ENCODE measurements around the gene CD48. TPM values are rescaled to one million over a fixed set of nuclear protein-coding genes. Genes with fewer than 3 reads are reported as not detected.

The CD48 gene
- total RNA-seq, 1 donor from 2014 or later, result 26.3 TPM

DNA sequence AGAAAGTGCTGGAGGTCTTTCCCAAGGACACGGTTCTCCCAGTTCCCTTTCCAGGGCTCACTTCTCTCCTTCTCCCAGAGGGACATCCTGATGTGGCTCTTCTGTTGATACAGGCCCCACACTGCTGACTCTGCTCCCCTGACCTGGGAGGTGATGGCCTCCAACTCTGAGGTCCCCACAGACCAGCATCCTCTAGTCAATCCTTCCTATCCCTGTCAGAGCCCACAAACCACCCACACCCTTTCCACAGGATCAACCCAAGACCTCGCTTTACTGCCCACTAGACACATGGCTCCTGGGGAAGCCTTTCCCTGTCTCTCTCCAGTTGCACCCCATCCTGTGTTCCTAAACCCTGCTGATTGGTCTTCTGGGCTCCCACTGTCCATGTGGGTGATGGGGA, 39.0 kb upstream of the CD48 start:
- TF ChIP-seq, protein P1, sequence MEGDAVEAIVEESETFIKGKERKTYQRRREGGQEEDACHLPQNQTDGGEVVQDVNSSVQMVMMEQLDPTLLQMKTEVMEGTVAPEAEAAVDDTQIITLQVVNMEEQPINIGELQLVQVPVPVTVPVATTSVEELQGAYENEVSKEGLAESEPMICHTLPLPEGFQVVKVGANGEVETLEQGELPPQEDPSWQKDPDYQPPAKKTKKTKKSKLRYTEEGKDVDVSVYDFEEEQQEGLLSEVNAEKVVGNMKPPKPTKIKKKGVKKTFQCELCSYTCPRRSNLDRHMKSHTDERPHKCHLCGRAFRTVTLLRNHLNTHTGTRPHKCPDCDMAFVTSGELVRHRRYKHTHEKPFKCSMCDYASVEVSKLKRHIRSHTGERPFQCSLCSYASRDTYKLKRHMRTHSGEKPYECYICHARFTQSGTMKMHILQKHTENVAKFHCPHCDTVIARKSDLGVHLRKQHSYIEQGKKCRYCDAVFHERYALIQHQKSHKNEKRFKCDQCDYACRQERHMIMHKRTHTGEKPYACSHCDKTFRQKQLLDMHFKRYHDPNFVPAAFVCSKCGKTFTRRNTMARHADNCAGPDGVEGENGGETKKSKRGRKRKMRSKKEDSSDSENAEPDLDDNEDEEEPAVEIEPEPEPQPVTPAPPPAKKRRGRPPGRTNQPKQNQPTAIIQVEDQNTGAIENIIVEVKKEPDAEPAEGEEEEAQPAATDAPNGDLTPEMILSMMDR (IDR thresholded peaks at IDR 0.05), result no peak
- intact Hi-C loops (cut with DNase I), result no loop called here
- no peak overlapping the region for H3K4me3 ChIP-seq
- no peak overlapping the region for H3K27ac ChIP-seq
- H3K27me3 ChIP-seq (ENCODE audit: low read depth), result no peaks in the 10 kb centered on the region
- DNase-seq (no peak), ATAC-seq (no peak)
- no peaks in the 10 kb centered on the region for H3K9me3 ChIP-seq
- peaks cover 9% of the 10 kb centered on the region for H3K4me1 ChIP-seq
- no peaks in the 10 kb centered on the region for H3K36me3 ChIP-seq

DNA sequence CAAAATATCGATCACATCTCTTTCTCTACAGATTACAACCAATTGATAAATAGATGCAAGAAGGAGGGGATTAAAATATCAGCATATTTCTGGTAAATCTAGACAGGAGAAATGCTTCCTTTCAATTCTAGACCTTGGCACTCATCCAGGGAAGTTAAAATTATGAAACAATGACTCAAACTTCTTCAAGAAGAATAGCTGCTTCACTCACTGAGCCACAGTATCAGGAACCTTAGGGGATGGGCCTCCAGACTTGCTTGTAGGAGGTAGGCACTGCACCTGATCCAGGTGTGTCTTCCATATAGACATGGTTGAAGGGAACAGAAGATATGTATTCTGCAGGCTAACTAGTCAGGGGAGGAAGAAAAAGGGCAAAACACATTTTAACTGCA, 37.3 kb upstream of the CD48 start:
- Histone ChIP-seq H3K4me3 (no peak overlapping the region), H3K27ac (no peak overlapping the region), H3K36me3 (no peaks in the 10 kb centered on the region), H3K4me1 (peaks cover 9% of the 10 kb centered on the region), H3K27me3 (ENCODE audit: low read depth) (no peaks in the 10 kb centered on the region), H3K9me3 (no peaks in the 10 kb centered on the region)
- intact Hi-C loops (cut with DNase I), result no loop called here
- TF ChIP-seq, protein P1 (IDR thresholded peaks at IDR 0.05), result no peak
- no peak for DNase-seq
- ATAC-seq, result no peak

DNA sequence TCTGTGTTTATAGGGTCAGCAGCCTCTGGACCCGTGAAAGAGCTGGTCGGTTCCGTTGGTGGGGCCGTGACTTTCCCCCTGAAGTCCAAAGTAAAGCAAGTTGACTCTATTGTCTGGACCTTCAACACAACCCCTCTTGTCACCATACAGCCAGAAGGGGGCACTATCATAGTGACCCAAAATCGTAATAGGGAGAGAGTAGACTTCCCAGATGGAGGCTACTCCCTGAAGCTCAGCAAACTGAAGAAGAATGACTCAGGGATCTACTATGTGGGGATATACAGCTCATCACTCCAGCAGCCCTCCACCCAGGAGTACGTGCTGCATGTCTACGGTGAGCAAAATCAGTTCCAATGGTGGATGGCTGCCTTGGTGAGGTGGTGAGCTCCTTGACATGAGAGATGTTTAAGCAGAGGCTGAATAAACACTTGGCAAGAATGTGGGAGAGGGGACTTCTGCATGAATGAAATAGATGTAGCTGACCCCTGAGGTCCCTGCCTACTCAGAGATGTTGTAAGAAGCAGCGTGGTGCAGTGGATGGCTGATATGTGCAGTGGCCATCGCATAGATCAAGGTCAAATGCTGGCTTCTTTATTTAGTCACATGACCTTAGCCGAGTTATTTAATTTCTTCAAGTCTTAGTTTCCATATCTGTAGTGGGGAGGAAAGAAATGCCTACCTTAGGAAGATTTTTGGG, 36.7 kb upstream of the CD48 start:
- no peak for DNase-seq
- no peaks in the 10 kb centered on the region for H3K36me3 ChIP-seq
- H3K9me3 ChIP-seq, result no peaks in the 10 kb centered on the region
- H3K27me3 ChIP-seq (ENCODE audit: low read depth), result no peaks in the 10 kb centered on the region
- no peak overlapping the region for H3K27ac ChIP-seq
- TF ChIP-seq, protein P1 (IDR thresholded peaks at IDR 0.05), result no peak
- intact Hi-C loops (cut with DNase I), result no loop called here
- peaks cover 9% of the 10 kb centered on the region for H3K4me1 ChIP-seq
- ATAC-seq, result no peak
- H3K4me3 ChIP-seq, result no peak overlapping the region

DNA sequence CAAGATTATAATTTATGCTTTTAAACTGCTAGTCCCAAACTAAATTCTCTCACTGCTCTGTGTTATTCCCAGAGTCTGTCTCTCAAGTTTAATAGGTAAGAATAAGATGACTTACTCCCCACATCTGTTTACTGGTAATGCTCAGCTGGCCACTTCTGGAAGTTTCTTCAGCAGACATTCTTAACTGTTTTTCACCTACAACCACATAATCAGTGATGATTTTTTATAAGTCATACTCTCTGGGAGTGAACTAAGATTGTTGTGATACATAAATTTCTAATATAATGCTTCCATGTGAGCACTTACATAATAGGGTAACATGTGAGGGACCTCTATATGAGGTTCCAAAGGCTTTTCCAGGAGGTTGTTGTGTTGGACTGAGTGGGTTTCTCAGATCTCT, 36.1 kb upstream of the CD48 start:
- Histone ChIP-seq H3K4me3 (no peak overlapping the region), H3K27ac (no peak overlapping the region), H3K27me3 (ENCODE audit: low read depth) (no peaks in the 10 kb centered on the region), H3K4me1 (peaks cover 9% of the 10 kb centered on the region), H3K9me3 (no peaks in the 10 kb centered on the region), H3K36me3 (no peaks in the 10 kb centered on the region)
- intact Hi-C loops (cut with DNase I), result no loop called here
- DNase-seq, result no peak
- TF ChIP-seq, protein P1 (IDR thresholded peaks at IDR 0.05), result no peak
- ATAC-seq, result no peak

DNA sequence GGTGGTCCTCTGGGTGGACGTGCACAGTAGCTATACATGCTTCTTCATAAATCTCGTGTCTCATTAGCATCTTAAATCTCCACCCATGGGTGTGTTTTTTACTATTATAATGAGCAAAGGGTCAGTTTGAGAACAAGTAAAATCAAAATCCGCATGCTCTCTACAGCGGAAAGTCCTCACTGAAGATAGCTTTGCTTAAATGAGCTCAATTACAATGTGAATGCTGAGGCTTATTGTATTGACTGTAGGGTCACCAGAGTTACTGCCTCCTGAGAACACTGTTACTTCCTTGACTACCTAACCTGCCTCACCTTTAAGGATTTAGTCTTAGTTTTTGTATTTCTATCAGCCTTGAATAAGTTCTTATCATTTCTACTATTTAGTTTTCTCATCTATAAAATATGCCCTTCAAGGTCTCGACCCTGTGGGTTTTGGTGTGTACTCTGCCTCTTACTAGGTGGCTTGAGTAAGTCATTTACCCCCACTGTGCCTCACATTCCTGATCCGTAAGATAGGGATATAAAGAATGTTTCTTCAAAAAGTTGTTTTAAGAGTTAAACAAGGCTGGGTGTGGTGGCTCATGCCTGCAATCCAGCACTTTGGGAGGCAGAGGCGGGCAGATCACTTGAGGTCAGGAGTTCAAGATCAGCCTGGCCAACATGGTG, 35.3 kb upstream of the CD48 start:
- ATAC-seq (no peak), DNase-seq (no peak)
- Histone ChIP-seq H3K27ac (no peak overlapping the region), H3K27me3 (ENCODE audit: low read depth) (no peaks in the 10 kb centered on the region), H3K4me1 (peaks cover 9% of the 10 kb centered on the region), H3K36me3 (no peaks in the 10 kb centered on the region), H3K4me3 (no peak overlapping the region), H3K9me3 (no peaks in the 10 kb centered on the region)
- TF ChIP-seq, protein P1 (IDR thresholded peaks at IDR 0.05), result no peak
- intact Hi-C loops (cut with DNase I), result no loop called here
